HG02642 (cell line): Measurements from ENCODE around the gene SLC26A2.
A peak's percentile ranks its signal among the peaks of the same experiment; 100 is the strongest.
"Not testable (repeated sequence)": the region's sequence is repeated elsewhere in the genome, so short reads cannot be mapped to it uniquely, and the experiment has no call there.

Experiments
- ATAC-seq: cut with Tn5 transposase; IDR thresholded peaks from one replicate; pipeline ENCODE4 v1.9.1; 2021; ENCODE audit warnings: mild to moderate bottlenecking; ENCODE audit not compliant: unreplicated experiment, poor library complexity

The SLC26A2 gene

GRCh38 chr5:149936044-149936699, 24.4 kb upstream of the SLC26A2 start:
- no peak for ATAC-seq

- ATAC-seq = no peak
These were observed 23.9 kb upstream of the SLC26A2 start for GRCh38 chr5:149936700-149937091.

GRCh38 chr5:149937610-149938009, 22.9 kb upstream of the SLC26A2 start:
- ATAC-seq = no peak

DNA sequence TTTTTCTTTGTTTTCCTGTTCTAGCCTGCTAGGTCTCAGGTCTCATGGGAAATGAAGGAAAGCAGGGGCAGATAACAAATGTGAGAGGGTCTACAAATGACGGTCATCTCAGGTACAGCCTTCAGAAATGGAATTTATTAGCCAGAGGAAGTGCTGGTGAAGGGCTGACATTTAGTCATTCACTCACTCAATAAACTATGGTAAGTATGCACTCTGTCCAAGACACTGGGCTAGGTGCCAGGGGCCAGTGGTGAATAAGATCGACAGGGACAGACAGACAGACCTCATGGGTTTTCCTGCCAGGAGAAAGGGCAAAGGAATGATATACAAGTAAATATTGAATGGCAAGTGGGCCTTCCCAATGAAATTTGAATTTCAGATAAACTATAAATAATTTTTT, 22.3 kb upstream of the SLC26A2 start:
- no peak for ATAC-seq

GRCh38 chr5:149938791-149939358, 21.7 kb upstream of the SLC26A2 start:
- ATAC-seq = no peak

DNA sequence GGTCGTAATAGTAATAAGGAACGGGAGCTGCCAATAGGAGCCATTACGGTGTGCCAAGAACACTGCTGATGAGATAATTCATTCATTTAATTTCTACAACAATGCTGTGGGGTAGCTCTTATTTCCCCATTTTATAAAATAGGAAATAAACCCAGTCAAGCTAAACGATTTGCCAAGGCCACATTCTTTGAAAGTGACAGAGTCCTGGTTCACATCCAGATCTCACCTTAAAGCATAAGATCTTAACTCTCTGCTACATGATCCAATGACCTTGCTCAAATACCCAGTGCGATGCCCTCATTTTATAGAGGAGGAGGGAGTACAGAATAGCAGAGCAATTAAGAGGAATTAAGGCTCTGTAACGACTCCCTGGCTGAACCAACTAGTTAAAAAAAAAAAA, 21.0 kb upstream of the SLC26A2 start:
- no peak for ATAC-seq

DNA sequence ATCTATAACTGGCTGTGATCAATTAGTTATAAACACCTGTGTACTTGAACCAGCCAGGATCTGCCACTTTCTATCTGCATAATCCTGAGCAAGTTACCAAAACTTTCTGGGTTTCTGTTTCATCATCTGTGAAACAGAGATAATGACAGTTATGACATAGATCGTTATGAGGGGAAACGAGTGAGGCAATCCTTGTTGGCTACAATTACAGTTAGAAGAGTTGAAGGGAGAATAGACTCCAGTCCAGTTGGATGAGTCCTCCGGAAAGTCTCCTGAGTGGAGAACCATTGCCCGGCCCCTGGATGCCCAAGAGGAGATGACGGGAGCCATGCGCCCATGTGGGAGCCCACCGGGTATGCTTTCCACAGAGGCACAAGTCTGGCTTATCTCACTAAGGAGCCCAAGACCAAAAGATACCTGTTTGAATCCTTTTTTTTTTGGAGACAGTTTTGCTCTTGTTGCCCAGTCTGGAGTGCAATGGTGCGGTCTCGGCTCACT, 20.4 kb upstream of the SLC26A2 start:
- ATAC-seq = peak; percentile 60

GRCh38 chr5:149940941-149941644, 19.5 kb upstream of the SLC26A2 start:
- ATAC-seq = no peak

DNA sequence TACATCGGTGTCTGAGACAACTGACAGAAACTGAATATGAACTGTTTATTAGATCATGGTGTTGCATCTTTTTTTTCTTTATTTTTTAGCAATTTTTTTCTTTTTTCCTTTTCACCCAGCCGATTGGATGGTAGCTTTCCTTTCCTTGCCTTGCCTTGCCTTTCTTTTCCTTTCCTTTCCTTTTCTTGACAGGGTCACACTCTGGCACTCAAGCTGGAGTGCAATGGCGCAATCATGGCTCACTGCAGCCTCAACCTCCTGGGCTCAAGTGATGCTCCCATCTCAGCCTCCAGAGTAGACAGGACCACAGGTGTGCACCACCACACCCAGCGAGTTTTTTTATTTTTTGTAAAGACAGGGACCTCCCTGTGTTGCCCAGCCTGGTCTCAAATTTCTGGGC, 18.8 kb upstream of the SLC26A2 start:
- ATAC-seq = no peak

GRCh38 chr5:149942199-149942598, 18.4 kb upstream of the SLC26A2 start:
- ATAC-seq = no peak

DNA sequence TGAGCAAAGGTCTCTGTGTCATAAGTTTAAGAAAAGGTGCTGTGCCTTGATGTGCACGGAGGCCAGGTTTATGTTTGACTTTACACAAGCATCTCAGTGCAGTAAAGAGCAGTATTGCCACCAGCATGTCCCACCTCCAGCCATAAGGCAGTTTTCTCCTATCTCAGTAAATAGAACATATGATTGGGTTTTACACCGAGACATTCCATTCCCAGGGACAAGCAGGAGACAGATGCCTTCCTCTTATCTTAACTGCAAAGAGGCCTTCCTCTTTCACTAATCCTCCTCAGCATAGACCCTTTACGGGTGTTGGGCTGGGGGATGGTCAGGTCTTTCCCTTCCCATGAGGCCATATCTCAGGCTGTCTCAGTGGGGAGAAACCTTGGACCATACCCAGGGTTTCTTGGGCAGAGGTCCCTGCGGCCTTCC, 17.8 kb upstream of the SLC26A2 start:
- ATAC-seq = not testable (repeated sequence)

DNA sequence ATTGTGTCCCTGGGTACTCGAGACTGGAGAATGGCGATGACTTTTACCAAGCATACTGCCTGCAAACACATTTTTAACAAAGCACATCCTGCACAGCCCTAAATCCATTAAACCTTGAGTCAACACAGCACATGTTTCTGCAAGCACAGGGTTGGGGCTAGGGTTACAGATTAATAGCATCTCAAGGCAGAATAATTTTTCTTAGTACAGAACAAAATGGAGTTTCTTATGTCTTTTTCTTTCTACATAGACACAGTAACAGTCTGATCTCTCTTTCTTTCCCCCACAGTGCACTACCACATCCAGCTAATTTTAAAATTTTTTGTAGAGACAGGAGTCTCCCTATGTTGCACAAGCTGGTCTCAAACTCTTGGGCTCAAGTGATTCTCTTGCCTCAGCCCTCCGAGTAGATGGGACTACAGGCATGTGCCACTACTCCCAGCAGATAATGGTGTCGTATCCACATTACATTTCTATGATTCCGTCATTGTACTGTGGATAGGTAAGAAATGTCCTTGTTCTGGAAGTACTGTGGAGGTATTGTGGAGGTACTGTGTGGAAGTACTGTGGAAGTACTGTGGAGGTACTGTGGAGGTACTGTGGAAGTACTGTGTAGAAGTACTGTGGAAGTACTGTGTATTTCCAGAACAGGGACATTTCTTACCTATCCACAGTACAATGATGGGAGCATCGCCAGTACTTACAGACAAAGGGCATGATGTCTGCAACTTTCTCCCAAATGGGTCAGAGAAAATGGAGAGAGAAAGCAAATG, 17.2 kb upstream of the SLC26A2 start:
- not testable (repeated sequence) for ATAC-seq

- ATAC-seq = no peak
These were observed 15.9 kb upstream of the SLC26A2 start, which contains the start of gene PDE6A for GRCh38 chr5:149944666-149945065. PDE6A (minus strand) TSS chr5:149944793; CDS start chr5:149944673, 120 bp downstream.

DNA sequence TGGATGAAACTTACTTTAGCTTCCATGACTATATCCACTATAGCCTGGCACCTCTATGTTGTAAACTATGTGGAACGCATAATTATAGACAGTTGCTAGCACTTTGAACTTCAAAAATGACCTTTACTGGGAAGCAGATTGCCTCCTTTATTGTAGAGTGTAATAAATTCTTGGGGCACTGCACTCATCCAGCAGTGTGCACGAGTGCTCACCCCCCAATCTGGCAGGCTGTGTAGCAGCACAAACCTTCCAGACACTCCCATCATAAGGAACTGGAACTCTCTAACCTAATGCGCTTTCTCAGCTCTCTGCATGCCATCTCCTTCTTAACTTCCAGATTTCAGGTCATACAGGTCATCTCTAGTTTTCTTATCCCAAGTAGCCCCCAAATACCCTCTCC, 14.4 kb upstream of the SLC26A2 start:
- ATAC-seq = no peak

GRCh38 chr5:149948993-149949392, 11.6 kb upstream of the SLC26A2 start:
- ATAC-seq = no peak

DNA sequence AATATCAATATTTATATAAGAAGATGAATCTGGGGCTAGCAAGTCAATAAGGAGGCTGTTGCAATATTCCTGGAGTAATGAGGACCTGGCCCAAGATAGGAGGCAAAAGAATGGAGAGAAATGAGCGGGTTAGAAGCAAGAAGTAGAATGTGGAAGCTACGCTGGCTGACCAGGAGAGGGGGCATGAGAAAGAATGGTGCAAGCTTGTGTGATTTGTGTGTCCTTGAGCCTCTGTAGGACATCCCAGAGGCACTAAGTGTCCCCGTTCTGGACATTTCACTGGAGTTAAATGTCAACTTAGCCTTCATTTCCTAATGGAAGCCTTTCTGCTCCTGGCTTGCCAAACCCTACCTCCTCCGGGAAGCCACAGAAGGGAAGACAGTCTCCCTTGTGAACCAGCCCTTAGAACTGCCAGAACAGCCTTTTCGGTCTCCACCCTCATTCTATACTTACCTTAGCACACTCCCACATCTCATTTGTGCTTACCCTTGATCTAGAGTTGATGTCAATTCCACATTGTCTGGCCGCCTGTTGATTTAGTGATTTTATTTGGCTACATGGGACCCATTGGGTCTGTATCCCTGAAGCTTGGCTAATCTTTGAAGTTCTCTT, 9.3 kb upstream of the SLC26A2 start:
- ATAC-seq = no peak

- no peak for ATAC-seq
These were observed 7.0 kb upstream of the SLC26A2 start for GRCh38 chr5:149953436-149954121.

GRCh38 chr5:149954798-149955197, 5.8 kb upstream of the SLC26A2 start:
- no peak for ATAC-seq

DNA sequence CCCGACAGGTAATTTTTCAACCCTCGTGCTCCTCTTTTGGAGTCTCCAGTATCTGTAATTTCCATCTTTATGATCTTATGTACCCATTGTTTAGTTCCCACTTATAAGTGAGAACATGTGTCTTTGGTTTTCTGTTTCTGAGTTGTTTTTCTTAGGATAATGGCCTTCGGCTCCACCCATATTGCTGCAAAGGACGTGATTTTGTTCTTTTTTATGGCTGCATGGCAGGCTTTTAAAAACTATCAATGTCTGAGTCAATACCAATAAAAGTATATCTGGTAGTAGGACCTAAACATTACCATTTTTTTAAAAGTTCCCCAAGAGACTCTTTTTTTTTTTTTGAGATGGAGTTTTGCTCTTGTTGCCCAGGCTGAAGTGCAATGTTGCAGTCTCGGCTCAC, 3.9 kb upstream of the SLC26A2 start:
- no peak for ATAC-seq

- ATAC-seq = no peak
These were observed 2.7 kb upstream of the SLC26A2 start for GRCh38 chr5:149957855-149958254.
